SK-N-SH treated with all-trans-retinoic acid at 6 μM for 48 hours (cell line): ENCODE results near the gene QRFP.

Source experiments
- ESRRG ChIP-seq: fragments of 250-450 bp; sonication (Bioruptor Pico); IDR thresholded peaks from 2 replicates; pipeline ENCODE4 v1.6.1; 2021; ENCODE audit warnings: mild to moderate bottlenecking
- ISL1 ChIP-seq: fragments of 250-450 bp; sonication (Bioruptor Pico); IDR thresholded peaks from 2 replicates; pipeline ENCODE4 v2.1.2; 2022; ENCODE audit warnings: mild to moderate bottlenecking, moderate library complexity
- RARB ChIP-seq: fragments of 250-450 bp; sonication (Bioruptor Pico); IDR thresholded peaks from 2 replicates; pipeline ENCODE4 v1.8.0; 2021; ENCODE audit warnings: mild to moderate bottlenecking, moderate library complexity
- ZFP3 ChIP-seq: fragments of 250-450 bp; sonication (Bioruptor Pico); IDR thresholded peaks from 2 replicates; pipeline ENCODE4 v1.5.0; 2020; ENCODE audit warnings: mild to moderate bottlenecking, moderate library complexity
- ZNF565 ChIP-seq: fragments of 450-650 bp; formaldehyde crosslinking; conservative IDR thresholded peaks from 2 replicates; pipeline ENCODE4 v1.5.0; 2020; ENCODE audit warnings: low read depth, mild to moderate bottlenecking, moderate library complexity
- ZNF70 ChIP-seq: fragments of 450-650 bp; formaldehyde crosslinking; IDR thresholded peaks from 2 replicates; pipeline ENCODE4 v1.5.0; 2020; ENCODE audit warnings: mild to moderate bottlenecking, moderate library complexity
- ZNF8 ChIP-seq: fragments of 450-650 bp; formaldehyde crosslinking; IDR thresholded peaks from 2 replicates; pipeline ENCODE4 v1.5.0; 2020; ENCODE audit warnings: mild to moderate bottlenecking, moderate library complexity
- TF ChIP-seq, protein P1 (sequence below): fragments of 250-450 bp; sonication (Bioruptor Pico); IDR thresholded peaks from 2 replicates; pipeline ENCODE4 v1.8.0; 2021; ENCODE audit warnings: low read depth, mild to moderate bottlenecking, moderate library complexity, borderline replicate concordance
- TF ChIP-seq, protein P2 (sequence below): fragments of 250-450 bp; sonication (Bioruptor Pico); IDR thresholded peaks from 2 replicates; pipeline ENCODE4 v1.8.0; 2020; ENCODE audit warnings: mild to moderate bottlenecking, moderate library complexity, borderline replicate concordance

DNA sequence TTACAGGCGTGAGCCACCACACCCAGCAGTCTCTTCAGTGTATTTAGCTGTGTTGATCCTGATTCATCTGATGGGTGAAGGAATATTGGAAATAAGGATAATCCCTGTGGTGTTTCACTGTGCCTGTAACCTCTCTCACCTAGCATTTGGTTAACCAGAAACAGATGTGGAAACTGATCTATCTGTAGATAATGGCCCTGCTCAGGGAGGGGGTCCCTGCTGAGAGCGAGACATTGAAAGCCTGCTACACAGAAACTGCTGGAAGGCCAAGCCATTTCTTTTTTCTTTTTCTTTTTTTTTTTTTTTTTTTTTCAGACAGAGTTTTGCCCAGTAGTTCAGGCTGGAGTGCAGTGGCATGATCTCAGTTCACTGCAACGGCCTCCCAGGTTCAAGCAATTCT lies 28.4 kb downstream of the QRFP start:
- TF ChIP-seq ZNF70 (CRISPR knock-in tag) (no peak), ISL1 (no peak), ZFP3 (no peak), ZNF8 (CRISPR knock-in tag) (no peak), ESRRG (no peak), RARB (no peak), ZNF565 (no peak)
- TF ChIP-seq, protein P1, sequence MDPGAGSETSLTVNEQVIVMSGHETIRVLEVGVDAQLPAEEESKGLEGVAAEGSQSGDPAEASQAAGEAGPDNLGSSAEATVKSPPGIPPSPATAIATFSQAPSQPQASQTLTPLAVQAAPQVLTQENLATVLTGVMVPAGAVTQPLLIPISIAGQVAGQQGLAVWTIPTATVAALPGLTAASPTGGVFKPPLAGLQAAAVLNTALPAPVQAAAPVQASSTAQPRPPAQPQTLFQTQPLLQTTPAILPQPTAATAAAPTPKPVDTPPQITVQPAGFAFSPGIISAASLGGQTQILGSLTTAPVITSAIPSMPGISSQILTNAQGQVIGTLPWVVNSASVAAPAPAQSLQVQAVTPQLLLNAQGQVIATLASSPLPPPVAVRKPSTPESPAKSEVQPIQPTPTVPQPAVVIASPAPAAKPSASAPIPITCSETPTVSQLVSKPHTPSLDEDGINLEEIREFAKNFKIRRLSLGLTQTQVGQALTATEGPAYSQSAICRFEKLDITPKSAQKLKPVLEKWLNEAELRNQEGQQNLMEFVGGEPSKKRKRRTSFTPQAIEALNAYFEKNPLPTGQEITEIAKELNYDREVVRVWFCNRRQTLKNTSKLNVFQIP, result no peak
- TF ChIP-seq, protein P2, sequence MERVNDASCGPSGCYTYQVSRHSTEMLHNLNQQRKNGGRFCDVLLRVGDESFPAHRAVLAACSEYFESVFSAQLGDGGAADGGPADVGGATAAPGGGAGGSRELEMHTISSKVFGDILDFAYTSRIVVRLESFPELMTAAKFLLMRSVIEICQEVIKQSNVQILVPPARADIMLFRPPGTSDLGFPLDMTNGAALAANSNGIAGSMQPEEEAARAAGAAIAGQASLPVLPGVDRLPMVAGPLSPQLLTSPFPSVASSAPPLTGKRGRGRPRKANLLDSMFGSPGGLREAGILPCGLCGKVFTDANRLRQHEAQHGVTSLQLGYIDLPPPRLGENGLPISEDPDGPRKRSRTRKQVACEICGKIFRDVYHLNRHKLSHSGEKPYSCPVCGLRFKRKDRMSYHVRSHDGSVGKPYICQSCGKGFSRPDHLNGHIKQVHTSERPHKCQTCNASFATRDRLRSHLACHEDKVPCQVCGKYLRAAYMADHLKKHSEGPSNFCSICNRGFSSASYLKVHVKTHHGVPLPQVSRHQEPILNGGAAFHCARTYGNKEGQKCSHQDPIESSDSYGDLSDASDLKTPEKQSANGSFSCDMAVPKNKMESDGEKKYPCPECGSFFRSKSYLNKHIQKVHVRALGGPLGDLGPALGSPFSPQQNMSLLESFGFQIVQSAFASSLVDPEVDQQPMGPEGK (CRISPR knock-in tag), result no peak
